ENCODE measurements around the gene MIEF1.

Gene MIEF1

GRCh38 chr22:39490966-39491680 is 11.0 kb upstream of the MIEF1 start:
- Histone ChIP-seq H3K4me1 (ENCODE audit: control insufficient read depth, insufficient read depth, low read length) (peaks cover 4% of the 10 kb centered on the region; the same call in 1 of the 2 replicates), H3K27me3 (ENCODE audit: control insufficient read depth, insufficient read depth, low read length) (peaks cover 15% of the 10 kb centered on the region; the same call in 1 of the 2 replicates), H3K9me3 (ENCODE audit: control insufficient read depth, insufficient read depth, low read length) (no peaks in the 10 kb centered on the region), H3K9ac (ENCODE audit: low read depth, low read length) (no peak overlapping the region), H3K36me3 (ENCODE audit: control insufficient read depth, insufficient read depth, low read length) (no peaks in the 10 kb centered on the region), H3K27ac (ENCODE audit: low read depth, low read length) (no peak overlapping the region), H3K4me3 (ENCODE audit: low read depth, low read length) (no peak overlapping the region)

- Histone ChIP-seq H3K9me3 (ENCODE audit: control insufficient read depth, insufficient read depth, low read length) (no peaks in the 10 kb centered on the region), H3K27ac (ENCODE audit: low read depth, low read length) (no peak overlapping the region), H3K4me1 (ENCODE audit: control insufficient read depth, insufficient read depth, low read length) (peaks cover 4% of the 10 kb centered on the region; the same call in 1 of the 2 replicates), H3K9ac (ENCODE audit: low read depth, low read length) (no peak overlapping the region), H3K27me3 (ENCODE audit: control insufficient read depth, insufficient read depth, low read length) (peaks cover 15% of the 10 kb centered on the region; the same call in 1 of the 2 replicates), H3K36me3 (ENCODE audit: control insufficient read depth, insufficient read depth, low read length) (no peaks in the 10 kb centered on the region), H3K4me3 (ENCODE audit: low read depth, low read length) (no peak overlapping the region)
These were observed 10.4 kb upstream of the MIEF1 start for GRCh38 chr22:39491696-39492095.

- Histone ChIP-seq H3K27me3 (ENCODE audit: control insufficient read depth, insufficient read depth, low read length) (peaks cover 15% of the 10 kb centered on the region; the same call in 1 of the 2 replicates), H3K4me3 (ENCODE audit: low read depth, low read length) (no peak overlapping the region), H3K9ac (ENCODE audit: low read depth, low read length) (no peak overlapping the region), H3K27ac (ENCODE audit: low read depth, low read length) (no peak overlapping the region), H3K9me3 (ENCODE audit: control insufficient read depth, insufficient read depth, low read length) (no peaks in the 10 kb centered on the region), H3K36me3 (ENCODE audit: control insufficient read depth, insufficient read depth, low read length) (no peaks in the 10 kb centered on the region), H3K4me1 (ENCODE audit: control insufficient read depth, insufficient read depth, low read length) (peaks cover 4% of the 10 kb centered on the region; the same call in 1 of the 2 replicates)
These were observed 9.9 kb upstream of the MIEF1 start for GRCh38 chr22:39492186-39492585.

- H3K36me3 ChIP-seq (ENCODE audit: control insufficient read depth, insufficient read depth, low read length) = no peaks in the 10 kb centered on the region
- H3K4me3 ChIP-seq (ENCODE audit: low read depth, low read length) = no peak overlapping the region
- no peaks in the 10 kb centered on the region for H3K9me3 ChIP-seq (ENCODE audit: control insufficient read depth, insufficient read depth, low read length)
- H3K27ac ChIP-seq (ENCODE audit: low read depth, low read length) = no peak overlapping the region
- peaks cover 4% of the 10 kb centered on the region; the same call in 1 of the 2 replicates for H3K4me1 ChIP-seq (ENCODE audit: control insufficient read depth, insufficient read depth, low read length)
- peaks cover 28% of the 10 kb centered on the region for H3K27me3 ChIP-seq (ENCODE audit: control insufficient read depth, insufficient read depth, low read length)
- no peak overlapping the region for H3K9ac ChIP-seq (ENCODE audit: low read depth, low read length)
These were observed 8.3 kb upstream of the MIEF1 start for GRCh38 chr22:39493759-39494158.

GRCh38 chr22:39494471-39495120 is 7.5 kb upstream of the MIEF1 start:
- no peaks in the 10 kb centered on the region for H3K36me3 ChIP-seq (ENCODE audit: control insufficient read depth, insufficient read depth, low read length)
- no peaks in the 10 kb centered on the region for H3K9me3 ChIP-seq (ENCODE audit: control insufficient read depth, insufficient read depth, low read length)
- H3K27me3 ChIP-seq (ENCODE audit: control insufficient read depth, insufficient read depth, low read length) = peaks cover 33% of the 10 kb centered on the region
- H3K9ac ChIP-seq (ENCODE audit: low read depth, low read length) = no peak overlapping the region
- no peak overlapping the region for H3K27ac ChIP-seq (ENCODE audit: low read depth, low read length)
- H3K4me1 ChIP-seq (ENCODE audit: control insufficient read depth, insufficient read depth, low read length) = peaks cover 4% of the 10 kb centered on the region; the same call in 1 of the 2 replicates
- H3K4me3 ChIP-seq (ENCODE audit: low read depth, low read length) = no peak overlapping the region

GRCh38 chr22:39496131-39496838 is 5.8 kb upstream of the MIEF1 start:
- Histone ChIP-seq H3K36me3 (ENCODE audit: control insufficient read depth, insufficient read depth, low read length) (no peaks in the 10 kb centered on the region), H3K4me3 (ENCODE audit: low read depth, low read length) (no peak overlapping the region), H3K9ac (ENCODE audit: low read depth, low read length) (no peak overlapping the region), H3K9me3 (ENCODE audit: control insufficient read depth, insufficient read depth, low read length) (no peaks in the 10 kb centered on the region), H3K27ac (ENCODE audit: low read depth, low read length) (no peak overlapping the region), H3K4me1 (ENCODE audit: control insufficient read depth, insufficient read depth, low read length) (no peaks in the 10 kb centered on the region), H3K27me3 (ENCODE audit: control insufficient read depth, insufficient read depth, low read length) (peaks cover 45% of the 10 kb centered on the region)

- H3K27me3 ChIP-seq (ENCODE audit: control insufficient read depth, insufficient read depth, low read length) = peaks cover 50% of the 10 kb centered on the region
- no peak overlapping the region for H3K4me3 ChIP-seq (ENCODE audit: low read depth, low read length)
- no peaks in the 10 kb centered on the region for H3K9me3 ChIP-seq (ENCODE audit: control insufficient read depth, insufficient read depth, low read length)
- no peaks in the 10 kb centered on the region for H3K4me1 ChIP-seq (ENCODE audit: control insufficient read depth, insufficient read depth, low read length)
- no peak overlapping the region for H3K9ac ChIP-seq (ENCODE audit: low read depth, low read length)
- H3K27ac ChIP-seq (ENCODE audit: low read depth, low read length) = no peak overlapping the region
- H3K36me3 ChIP-seq (ENCODE audit: control insufficient read depth, insufficient read depth, low read length) = no peaks in the 10 kb centered on the region
These were observed 4.7 kb upstream of the MIEF1 start for GRCh38 chr22:39497429-39497828.

- Histone ChIP-seq H3K9me3 (ENCODE audit: control insufficient read depth, insufficient read depth, low read length) (no peaks in the 10 kb centered on the region), H3K27me3 (ENCODE audit: control insufficient read depth, insufficient read depth, low read length) (peaks cover 50% of the 10 kb centered on the region), H3K9ac (ENCODE audit: low read depth, low read length) (no peak overlapping the region), H3K4me3 (ENCODE audit: low read depth, low read length) (no peak overlapping the region), H3K36me3 (ENCODE audit: control insufficient read depth, insufficient read depth, low read length) (no peaks in the 10 kb centered on the region), H3K4me1 (ENCODE audit: control insufficient read depth, insufficient read depth, low read length) (peaks cover 6% of the 10 kb centered on the region), H3K27ac (ENCODE audit: low read depth, low read length) (no peak overlapping the region)
These were observed 3.7 kb upstream of the MIEF1 start for GRCh38 chr22:39498368-39498767.

GRCh38 chr22:39498802-39499201 is 3.3 kb upstream of the MIEF1 start:
- Histone ChIP-seq H3K9me3 (ENCODE audit: control insufficient read depth, insufficient read depth, low read length) (no peaks in the 10 kb centered on the region), H3K4me1 (ENCODE audit: control insufficient read depth, insufficient read depth, low read length) (peaks cover 6% of the 10 kb centered on the region), H3K4me3 (ENCODE audit: low read depth, low read length) (no peak overlapping the region), H3K27me3 (ENCODE audit: control insufficient read depth, insufficient read depth, low read length) (peaks cover 46% of the 10 kb centered on the region), H3K36me3 (ENCODE audit: control insufficient read depth, insufficient read depth, low read length) (peaks cover 3% of the 10 kb centered on the region), H3K27ac (ENCODE audit: low read depth, low read length) (no peak overlapping the region), H3K9ac (ENCODE audit: low read depth, low read length) (no peak overlapping the region)

GRCh38 chr22:39500101-39500500 is 2.0 kb upstream of the MIEF1 start:
- H3K27ac ChIP-seq (ENCODE audit: low read depth, low read length) = no peak overlapping the region
- peaks cover 15% of the 10 kb centered on the region for H3K36me3 ChIP-seq (ENCODE audit: control insufficient read depth, insufficient read depth, low read length)

GRCh38 chr22:39501644-39502108 is 414 bp upstream of the MIEF1 start:
- H3K9me3 ChIP-seq (ENCODE audit: control insufficient read depth, insufficient read depth, low read length) = no peaks in the 10 kb centered on the region
- peaks cover 51% of the 10 kb centered on the region for H3K27me3 ChIP-seq (ENCODE audit: control insufficient read depth, insufficient read depth, low read length)
- H3K4me1 ChIP-seq (ENCODE audit: control insufficient read depth, insufficient read depth, low read length) = peaks cover 6% of the 10 kb centered on the region
- peaks cover 30% of the 10 kb centered on the region for H3K36me3 ChIP-seq (ENCODE audit: control insufficient read depth, insufficient read depth, low read length)
- H3K9ac ChIP-seq (ENCODE audit: low read depth, low read length) = no peak overlapping the region
- H3K27ac ChIP-seq (ENCODE audit: low read depth, low read length) = no peak overlapping the region
- H3K4me3 ChIP-seq (ENCODE audit: low read depth, low read length) = peak overlapping the region; percentile 86

More at GRCh38 chr22:39500101-39500500, 2.0 kb upstream of the MIEF1 start:
- H3K4me1 ChIP-seq (ENCODE audit: control insufficient read depth, insufficient read depth, low read length) = peaks cover 6% of the 10 kb centered on the region
- no peaks in the 10 kb centered on the region for H3K9me3 ChIP-seq (ENCODE audit: control insufficient read depth, insufficient read depth, low read length)
- H3K4me3 ChIP-seq (ENCODE audit: low read depth, low read length) = no peak overlapping the region
- H3K27me3 ChIP-seq (ENCODE audit: control insufficient read depth, insufficient read depth, low read length) = peaks cover 36% of the 10 kb centered on the region
- no peak overlapping the region for H3K9ac ChIP-seq (ENCODE audit: low read depth, low read length)
